ENCODE results near the gene PCDHGB7.
"Not testable (repeated sequence)": the region's sequence is repeated elsewhere in the genome, so short reads cannot be mapped to it uniquely, and the experiment has no call there.

The PCDHGB7 gene

GRCh38 chr5:141417494-141418172, at the start of gene PCDHGB7:
TSS of gene PCDHGB7 (plus strand) at chr5:141417677. CDS start at chr5:141417860, 183 bp downstream.
- DNase-seq: peak; percentile 46

- DNase-seq: peak; percentile 36
These were observed 47.3 kb upstream of the PCDHGB7 start, which contains the start of gene PCDHGB3 for GRCh38 chr5:141369994-141370848. TSS of gene PCDHGB3 (plus strand) at chr5:141370242. CDS start at chr5:141370395, 153 bp downstream.

DNA sequence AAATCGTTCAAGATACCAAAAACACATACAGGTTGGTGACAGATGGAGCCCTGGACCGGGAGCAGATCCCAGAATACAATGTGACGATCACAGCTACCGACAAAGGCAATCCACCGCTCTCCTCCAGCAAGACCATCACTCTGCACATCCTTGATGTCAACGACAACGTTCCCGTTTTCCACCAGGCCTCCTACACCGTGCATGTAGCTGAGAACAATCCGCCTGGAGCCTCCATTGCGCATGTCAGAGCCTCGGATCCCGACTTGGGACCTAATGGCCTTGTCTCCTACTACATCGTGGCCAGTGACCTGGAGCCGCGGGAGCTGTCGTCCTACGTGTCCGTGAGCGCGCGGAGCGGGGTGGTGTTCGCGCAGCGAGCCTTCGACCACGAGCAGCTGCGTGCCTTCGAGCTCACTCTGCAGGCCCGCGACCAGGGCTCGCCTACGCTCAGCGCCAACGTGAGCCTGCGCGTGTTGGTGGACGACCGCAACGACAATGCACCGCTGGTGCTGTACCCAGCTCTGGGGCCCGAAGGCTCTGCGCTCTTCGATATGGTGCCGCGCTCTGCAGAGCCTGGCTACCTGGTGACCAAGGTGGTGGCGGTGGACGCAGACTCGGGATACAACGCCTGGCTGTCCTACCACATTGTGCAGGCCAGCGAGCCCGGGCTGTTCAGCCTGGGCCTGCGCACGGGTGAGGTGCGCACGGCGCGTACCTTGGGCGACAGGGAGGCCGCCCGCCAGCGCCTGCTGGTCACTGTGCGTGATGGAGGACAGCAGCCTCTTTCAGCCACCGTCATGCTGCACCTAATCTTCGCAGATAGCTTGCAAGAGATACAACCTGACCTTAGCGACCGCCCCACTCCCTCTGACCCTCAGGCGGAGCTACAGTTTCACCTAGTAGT, 45.7 kb upstream of the PCDHGB7 start:
- DNase-seq: no peak

DNA sequence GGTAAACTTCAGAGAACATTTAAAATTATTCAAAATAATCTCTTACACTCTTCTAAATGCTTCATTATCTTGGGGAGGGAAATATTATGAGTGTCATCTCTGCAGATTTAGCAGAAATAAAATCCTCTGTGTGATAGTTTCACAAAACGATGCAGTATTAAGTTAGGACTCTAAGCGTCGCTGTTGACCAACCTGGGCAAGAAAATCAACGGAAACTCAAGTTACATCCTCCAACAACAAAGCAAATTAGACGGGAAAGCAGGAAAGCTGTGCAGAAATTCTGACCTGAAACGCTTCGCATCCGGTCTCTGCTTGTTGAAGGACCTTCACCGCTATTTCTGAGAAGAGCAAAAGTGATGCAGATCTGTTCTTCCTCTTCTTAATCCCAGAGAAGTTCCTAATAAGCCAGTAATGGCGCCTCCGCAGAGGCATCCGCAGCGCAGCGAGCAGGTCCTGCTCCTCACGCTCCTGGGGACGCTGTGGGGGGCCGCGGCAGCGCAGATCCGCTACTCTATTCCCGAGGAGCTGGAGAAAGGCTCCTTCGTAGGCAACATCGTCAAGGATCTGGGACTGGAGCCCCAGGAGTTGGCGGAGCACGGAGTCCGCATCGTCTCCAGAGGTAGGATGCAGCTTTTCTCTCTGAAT, 43.7 kb upstream of the PCDHGB7 start, which contains the start of gene PCDHGA6:
PCDHGA6 (plus strand) TSS at position 219 of the 645 bp plus-strand sequence; CDS start at position 412, 193 bp downstream.
- DNase-seq: no peak

DNA sequence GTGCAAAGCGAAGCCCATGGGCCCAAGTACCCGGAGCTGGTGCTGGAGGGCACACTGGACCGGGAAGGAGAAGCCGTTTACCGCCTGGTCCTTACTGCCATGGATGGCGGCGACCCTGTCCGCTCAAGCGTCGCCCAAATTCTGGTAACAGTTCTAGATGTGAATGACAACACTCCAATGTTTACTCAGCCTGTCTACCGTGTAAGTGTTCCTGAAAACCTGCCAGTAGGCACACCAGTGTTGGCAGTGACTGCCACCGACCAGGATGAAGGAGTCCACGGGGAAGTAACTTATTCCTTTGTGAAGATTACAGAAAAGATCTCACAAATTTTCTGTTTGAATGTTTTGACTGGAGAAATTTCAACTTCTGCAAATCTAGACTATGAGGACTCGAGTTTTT, 42.9 kb upstream of the PCDHGB7 start:
- DNase-seq: no peak

- DNase-seq: not testable (repeated sequence)
These were observed 41.9 kb upstream of the PCDHGB7 start for GRCh38 chr5:141375444-141376155.

DNA sequence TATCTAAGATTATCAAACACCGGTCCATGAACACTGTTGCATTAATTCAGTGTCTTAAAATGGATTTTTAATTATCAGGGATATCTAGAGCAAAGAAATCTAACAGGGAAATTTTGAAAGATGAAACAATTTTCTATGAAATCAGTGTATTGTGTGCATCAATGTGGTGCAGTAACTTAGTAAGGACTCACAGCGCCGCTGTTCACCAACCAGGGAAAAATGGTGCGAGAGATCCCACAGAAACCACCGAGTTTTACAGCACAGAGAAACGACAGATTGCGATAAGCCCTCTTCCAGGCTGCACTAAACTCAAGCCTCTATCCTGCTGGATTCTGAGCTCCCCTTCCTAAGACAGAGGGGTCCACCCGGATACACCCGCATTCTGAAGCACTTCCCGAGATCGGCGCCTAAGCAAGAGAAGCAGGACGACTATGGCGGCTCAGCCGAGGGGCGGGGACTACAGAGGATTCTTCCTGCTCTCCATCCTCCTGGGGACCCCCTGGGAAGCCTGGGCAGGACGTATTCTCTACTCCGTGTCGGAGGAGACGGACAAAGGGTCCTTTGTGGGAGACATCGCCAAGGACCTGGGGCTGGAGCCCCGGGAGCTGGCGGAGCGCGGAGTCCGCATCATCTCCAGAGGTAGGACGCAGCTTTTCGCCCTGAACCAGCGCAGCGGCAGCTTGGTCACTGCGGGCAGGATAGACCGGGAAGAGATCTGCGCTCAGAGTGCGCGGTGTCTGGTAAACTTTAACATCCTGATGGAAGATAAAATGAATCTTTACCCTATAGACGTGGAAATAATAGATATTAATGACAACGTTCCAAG, 34.8 kb upstream of the PCDHGB7 start, which contains the start of gene PCDHGA7:
PCDHGA7 (plus strand) TSS at position 274 of the 826 bp plus-strand sequence; CDS start at position 432, 158 bp downstream.
- DNase-seq: no peak

DNA sequence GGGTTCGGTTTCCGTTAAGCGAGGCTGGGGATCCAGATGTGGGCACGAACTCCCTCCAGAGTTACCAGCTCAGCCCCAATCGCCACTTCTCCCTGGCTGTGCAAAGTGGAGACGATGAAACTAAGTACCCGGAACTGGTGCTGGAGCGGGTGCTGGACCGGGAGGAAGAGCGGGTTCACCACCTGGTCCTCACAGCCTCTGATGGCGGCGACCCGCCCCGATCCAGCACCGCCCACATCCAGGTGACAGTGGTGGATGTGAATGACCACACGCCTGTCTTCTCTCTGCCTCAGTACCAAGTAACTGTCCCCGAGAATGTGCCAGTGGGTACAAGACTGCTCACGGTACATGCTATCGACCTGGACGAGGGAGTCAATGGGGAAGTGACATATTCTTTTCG, 34.1 kb upstream of the PCDHGB7 start:
- DNase-seq: no peak

DNA sequence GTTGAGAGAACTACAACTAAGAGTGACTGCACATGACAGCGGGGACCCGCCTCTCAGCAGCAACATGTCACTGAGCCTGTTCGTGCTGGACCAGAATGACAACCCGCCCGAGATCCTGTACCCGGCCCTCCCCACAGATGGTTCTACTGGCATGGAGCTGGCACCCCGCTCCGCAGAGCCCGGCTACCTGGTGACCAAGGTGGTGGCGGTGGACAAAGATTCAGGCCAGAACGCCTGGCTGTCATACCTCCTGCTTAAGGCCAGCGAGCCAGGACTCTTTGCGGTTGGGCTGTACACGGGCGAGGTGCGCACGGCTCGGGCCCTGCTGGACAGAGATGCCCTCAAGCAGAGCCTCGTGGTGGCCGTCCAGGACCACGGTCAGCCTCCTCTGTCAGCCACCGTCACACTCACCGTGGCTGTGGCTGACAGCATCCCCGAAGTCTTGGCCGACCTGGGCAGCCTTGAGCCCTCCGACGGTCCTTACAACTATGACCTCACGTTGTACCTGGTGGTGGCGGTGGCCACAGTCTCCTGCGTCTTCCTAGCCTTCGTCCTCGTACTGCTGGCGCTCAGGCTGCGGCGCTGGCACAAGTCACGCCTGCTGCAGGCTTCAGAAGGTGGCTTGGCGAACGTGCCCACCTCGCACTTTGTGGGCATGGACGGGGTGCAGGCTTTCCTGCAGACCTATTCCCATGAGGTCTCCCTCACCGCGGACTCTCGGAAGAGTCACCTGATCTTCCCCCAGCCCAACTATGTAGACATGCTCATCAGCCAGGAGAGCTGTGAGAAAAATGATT, 32.8 kb upstream of the PCDHGB7 start:
- no peak for DNase-seq

- peak; percentile 18 for DNase-seq
These were observed 29.7 kb upstream of the PCDHGB7 start, which contains the start of gene PCDHGB4 for GRCh38 chr5:141387557-141388311. TSS of gene PCDHGB4 (plus strand) at chr5:141387698. CDS start at chr5:141387885, 187 bp downstream.

GRCh38 chr5:141388661-141389060, 28.8 kb upstream of the PCDHGB7 start:
- no peak for DNase-seq

DNA sequence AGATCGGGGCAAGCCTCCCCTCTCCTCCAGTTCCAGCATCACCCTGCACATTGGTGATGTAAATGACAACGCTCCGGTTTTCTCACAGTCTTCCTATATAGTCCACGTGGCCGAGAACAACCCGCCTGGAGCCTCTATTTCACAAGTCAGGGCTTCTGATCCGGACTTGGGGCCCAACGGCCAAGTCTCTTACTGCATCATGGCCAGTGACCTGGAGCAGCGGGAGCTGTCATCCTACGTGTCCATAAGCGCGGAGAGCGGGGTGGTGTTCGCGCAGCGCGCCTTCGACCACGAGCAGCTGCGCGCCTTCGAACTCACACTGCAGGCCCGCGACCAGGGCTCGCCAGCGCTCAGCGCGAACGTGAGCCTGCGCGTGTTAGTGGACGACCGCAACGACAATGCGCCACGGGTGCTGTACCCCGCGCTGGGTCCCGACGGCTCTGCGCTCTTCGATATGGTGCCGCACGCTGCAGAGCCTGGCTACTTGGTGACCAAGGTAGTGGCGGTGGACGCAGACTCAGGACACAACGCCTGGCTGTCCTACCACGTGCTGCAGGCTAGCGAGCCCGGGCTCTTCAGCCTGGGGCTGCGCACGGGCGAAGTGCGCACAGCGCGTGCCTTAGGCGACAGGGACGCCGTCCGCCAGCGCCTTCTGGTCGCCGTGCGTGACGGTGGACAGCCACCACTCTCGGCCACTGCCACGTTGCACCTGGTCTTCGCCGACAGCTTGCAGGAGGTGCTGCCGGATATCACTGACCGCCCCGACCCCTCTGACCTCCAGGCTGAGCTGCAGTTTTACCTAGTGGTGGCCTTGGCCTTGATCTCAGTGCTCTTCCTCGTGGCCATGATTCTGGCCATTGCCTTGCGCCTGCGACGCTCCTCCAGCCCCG, 28.1 kb upstream of the PCDHGB7 start:
- DNase-seq: no peak

- no peak for DNase-seq
These were observed 24.9 kb upstream of the PCDHGB7 start, which contains the start of gene PCDHGA8 for GRCh38 chr5:141392429-141393198. TSS of gene PCDHGA8 (plus strand) at chr5:141392633. CDS start at chr5:141392814, 181 bp downstream.

- no peak for DNase-seq
These were observed 24.2 kb upstream of the PCDHGB7 start for GRCh38 chr5:141393267-141393666.

DNA sequence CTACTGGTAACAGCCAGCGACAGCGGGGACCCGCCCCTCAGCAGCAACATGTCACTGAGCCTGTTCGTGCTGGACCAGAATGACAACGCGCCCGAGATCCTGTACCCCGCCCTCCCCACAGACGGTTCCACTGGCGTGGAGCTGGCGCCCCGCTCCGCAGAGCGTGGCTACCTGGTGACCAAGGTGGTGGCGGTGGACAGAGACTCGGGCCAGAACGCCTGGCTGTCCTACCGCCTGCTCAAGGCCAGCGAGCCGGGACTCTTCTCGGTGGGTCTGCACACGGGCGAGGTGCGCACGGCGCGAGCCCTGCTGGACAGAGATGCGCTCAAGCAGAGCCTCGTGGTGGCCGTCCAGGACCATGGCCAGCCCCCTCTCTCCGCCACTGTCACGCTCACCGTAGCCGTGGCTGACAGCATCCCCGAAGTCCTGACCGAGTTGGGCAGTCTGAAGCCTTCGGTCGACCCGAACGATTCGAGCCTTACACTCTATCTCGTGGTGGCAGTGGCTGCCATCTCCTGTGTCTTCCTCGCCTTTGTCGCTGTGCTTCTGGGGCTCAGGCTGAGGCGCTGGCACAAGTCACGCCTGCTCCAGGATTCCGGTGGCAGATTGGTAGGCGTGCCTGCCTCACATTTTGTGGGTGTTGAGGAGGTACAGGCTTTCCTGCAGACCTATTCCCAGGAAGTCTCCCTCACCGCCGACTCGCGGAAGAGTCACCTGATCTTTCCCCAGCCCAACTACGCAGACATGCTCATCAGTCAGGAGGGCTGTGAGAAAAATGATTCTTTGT, 22.9 kb upstream of the PCDHGB7 start:
- DNase-seq: not testable (repeated sequence)
